Measurements from ENCODE around the gene NFASC.

The NFASC gene

GRCh38 chr1:204921855-204922516 is 51.3 kb downstream of the NFASC start:
- DNase-seq (ENCODE audit: low read depth), result no peak
- H3K4me3 ChIP-seq (ENCODE audit: low read depth, low read length), result no peak overlapping the region
- TF ChIP-seq CTCF (IDR thresholded peaks at IDR 0.05; ENCODE audit: control insufficient read depth, extremely low read depth, insufficient read depth), result no peak

GRCh38 chr1:204923201-204923600 is 52.5 kb downstream of the NFASC start:
- DNase-seq (ENCODE audit: low read depth), result no peak

GRCh38 chr1:204923626-204924012 is 53.0 kb downstream of the NFASC start:
- no peak for TF ChIP-seq CTCF (IDR thresholded peaks at IDR 0.05; ENCODE audit: control insufficient read depth, extremely low read depth, insufficient read depth)
- no peak overlapping the region for H3K4me3 ChIP-seq (ENCODE audit: low read depth, low read length)
- DNase-seq (ENCODE audit: low read depth), result no peak

More at GRCh38 chr1:204923201-204923600, 52.5 kb downstream of the NFASC start:
- TF ChIP-seq CTCF (IDR thresholded peaks at IDR 0.05; ENCODE audit: control insufficient read depth, extremely low read depth, insufficient read depth), result no peak
- no peak overlapping the region for H3K4me3 ChIP-seq (ENCODE audit: low read depth, low read length)

GRCh38 chr1:204924013-204924759 is 53.5 kb downstream of the NFASC start:
- no peak overlapping the region for H3K4me3 ChIP-seq (ENCODE audit: low read depth, low read length)
- no peak for DNase-seq (ENCODE audit: low read depth)
- no peak for TF ChIP-seq CTCF (IDR thresholded peaks at IDR 0.05; ENCODE audit: control insufficient read depth, extremely low read depth, insufficient read depth)

- TF ChIP-seq CTCF (IDR thresholded peaks at IDR 0.05; ENCODE audit: control insufficient read depth, extremely low read depth, insufficient read depth), result no peak
- no peak overlapping the region for H3K4me3 ChIP-seq (ENCODE audit: low read depth, low read length)
- DNase-seq (ENCODE audit: low read depth), result no peak
Observed at GRCh38 chr1:204925701-204926100, 55.0 kb downstream of the NFASC start.

- TF ChIP-seq CTCF (IDR thresholded peaks at IDR 0.05; ENCODE audit: control insufficient read depth, extremely low read depth, insufficient read depth), result no peak
- DNase-seq (ENCODE audit: low read depth), result no peak
- H3K4me3 ChIP-seq (ENCODE audit: low read depth, low read length), result no peak overlapping the region
Observed at GRCh38 chr1:204927673-204928641, 57.3 kb downstream of the NFASC start.

Measured in LNCaP clone FGC (cell line).